ENCODE data around the gene FAM204A. TPM values are rescaled to one million over a fixed set of nuclear protein-coding genes. Genes with fewer than 3 reads are reported as not detected.

Gene FAM204A
- total and polyA plus RNA-seq, 2 of the 13 experiments (the other 11 are each of a cell fraction or from before 2014, with no cell fraction given): 9.2 to 61.0 TPM

DNA sequence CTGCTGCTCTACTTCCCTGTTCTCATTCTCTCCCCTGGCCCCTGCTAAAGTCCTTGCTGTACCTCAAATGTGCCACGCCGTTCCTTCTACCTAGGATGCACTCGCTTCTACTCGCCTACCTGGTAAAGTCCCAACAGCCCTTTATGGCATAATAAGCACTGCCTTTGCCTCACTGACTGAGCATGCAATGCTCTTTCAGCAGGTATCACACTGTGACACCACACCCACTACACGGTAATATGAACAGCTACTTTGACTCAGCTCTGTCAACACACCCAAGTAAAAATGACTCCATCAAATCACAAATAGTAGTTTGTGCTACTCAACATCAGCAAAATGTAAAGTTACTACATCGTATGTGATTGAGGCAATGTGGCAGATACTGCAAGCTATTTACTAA lies 37.6 kb downstream of the FAM204A start (continued):
- TF ChIP-seq MAFF (IDR thresholded peaks at IDR 0.05; ENCODE audit: low read depth, low read length) (no peak), ZNF740 (CRISPR knock-in tag; IDR thresholded peaks at IDR 0.05) (no peak), ZNF280D (CRISPR knock-in tag; IDR thresholded peaks at IDR 0.05) (no peak), ZBTB33 (CRISPR knock-in tag; IDR thresholded peaks at IDR 0.05) (no peak), ZC3H13 (CRISPR knock-in tag; IDR thresholded peaks at IDR 0.05) (no peak), HNF4G (IDR thresholded peaks at IDR 0.05; ENCODE audit: borderline replicate concordance, low read depth, low read length) (no peak), HNF4G (CRISPR knock-in tag; IDR thresholded peaks at IDR 0.05; ENCODE audit: borderline replicate concordance, low read depth) (no peak), ZNF337 (CRISPR knock-in tag; IDR thresholded peaks at IDR 0.05; ENCODE audit: borderline replicate concordance, low read depth) (no peak), ZNF230 (CRISPR knock-in tag; IDR thresholded peaks at IDR 0.05) (no peak), ZNF567 (CRISPR knock-in tag; IDR thresholded peaks at IDR 0.05; ENCODE audit: borderline replicate concordance) (no peak)
- TF ChIP-seq, protein P1, sequence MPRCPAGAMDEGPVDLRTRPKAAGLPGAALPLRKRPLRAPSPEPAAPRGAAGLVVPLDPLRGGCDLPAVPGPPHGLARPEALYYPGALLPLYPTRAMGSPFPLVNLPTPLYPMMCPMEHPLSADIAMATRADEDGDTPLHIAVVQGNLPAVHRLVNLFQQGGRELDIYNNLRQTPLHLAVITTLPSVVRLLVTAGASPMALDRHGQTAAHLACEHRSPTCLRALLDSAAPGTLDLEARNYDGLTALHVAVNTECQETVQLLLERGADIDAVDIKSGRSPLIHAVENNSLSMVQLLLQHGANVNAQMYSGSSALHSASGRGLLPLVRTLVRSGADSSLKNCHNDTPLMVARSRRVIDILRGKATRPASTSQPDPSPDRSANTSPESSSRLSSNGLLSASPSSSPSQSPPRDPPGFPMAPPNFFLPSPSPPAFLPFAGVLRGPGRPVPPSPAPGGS (CRISPR knock-in tag; IDR thresholded peaks at IDR 0.05): no peak
